ENCODE data around the gene APBB1.

The APBB1 gene

DNA sequence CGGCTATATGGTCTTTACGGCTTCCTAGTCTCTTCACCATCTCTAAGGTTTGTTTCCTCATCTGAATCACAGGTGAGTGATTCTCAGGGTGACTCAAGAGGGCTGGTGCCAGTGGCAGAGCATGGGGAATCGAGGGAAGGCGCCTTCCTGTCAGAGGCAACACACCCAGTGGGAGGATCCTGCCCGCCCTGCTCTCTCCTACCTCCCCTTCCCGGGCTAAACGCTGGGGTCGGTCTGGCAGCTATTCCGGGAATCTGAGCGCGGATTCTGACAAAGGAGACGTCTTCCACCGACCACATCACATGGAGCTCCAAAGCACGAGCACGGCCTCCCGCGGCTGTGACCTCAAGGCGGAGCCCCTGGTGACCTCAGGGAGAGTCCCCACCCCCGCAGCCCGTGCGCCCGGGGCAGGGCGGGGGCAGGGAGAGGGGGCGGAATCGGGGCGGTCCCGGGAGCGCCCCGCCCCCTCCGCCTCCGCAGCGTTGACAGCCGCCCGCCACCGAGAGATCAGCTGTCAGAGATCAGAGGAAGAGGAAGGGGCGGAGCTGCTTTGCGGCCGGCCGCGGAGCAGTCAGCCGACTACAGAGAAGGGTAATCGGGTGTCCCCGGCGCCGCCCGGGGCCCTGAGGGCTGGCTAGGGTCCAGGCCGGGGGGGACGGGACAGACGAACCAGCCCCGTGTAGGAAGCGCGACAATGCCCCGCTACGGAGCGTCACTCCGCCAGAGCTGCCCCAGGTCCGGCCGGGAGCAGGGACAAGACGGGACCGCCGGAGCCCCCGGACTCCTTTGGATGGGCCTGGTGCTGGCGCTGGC lies 28.8 kb downstream of the APBB1 start, which contains the start of gene SMPD1:
SMPD1 (plus strand) TSS at position 570 of the 813 bp plus-strand sequence; CDS start at position 695, 125 bp downstream.
- TF ChIP-seq, protein P1, sequence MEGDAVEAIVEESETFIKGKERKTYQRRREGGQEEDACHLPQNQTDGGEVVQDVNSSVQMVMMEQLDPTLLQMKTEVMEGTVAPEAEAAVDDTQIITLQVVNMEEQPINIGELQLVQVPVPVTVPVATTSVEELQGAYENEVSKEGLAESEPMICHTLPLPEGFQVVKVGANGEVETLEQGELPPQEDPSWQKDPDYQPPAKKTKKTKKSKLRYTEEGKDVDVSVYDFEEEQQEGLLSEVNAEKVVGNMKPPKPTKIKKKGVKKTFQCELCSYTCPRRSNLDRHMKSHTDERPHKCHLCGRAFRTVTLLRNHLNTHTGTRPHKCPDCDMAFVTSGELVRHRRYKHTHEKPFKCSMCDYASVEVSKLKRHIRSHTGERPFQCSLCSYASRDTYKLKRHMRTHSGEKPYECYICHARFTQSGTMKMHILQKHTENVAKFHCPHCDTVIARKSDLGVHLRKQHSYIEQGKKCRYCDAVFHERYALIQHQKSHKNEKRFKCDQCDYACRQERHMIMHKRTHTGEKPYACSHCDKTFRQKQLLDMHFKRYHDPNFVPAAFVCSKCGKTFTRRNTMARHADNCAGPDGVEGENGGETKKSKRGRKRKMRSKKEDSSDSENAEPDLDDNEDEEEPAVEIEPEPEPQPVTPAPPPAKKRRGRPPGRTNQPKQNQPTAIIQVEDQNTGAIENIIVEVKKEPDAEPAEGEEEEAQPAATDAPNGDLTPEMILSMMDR (IDR thresholded peaks at IDR 0.05; ENCODE audit: low read depth, low read length) = no peak
- in situ Hi-C loops (cut with HindIII; ENCODE audit: low sequenced_read_pairs) = no loop called here
- peak; percentile 89 for DNase-seq (ENCODE audit: low read depth, low spot score)
- peak within 1 kb of the TSS; percentile 76 for H3K4me3 ChIP-seq (ENCODE audit: low read depth, low read length)

DNA sequence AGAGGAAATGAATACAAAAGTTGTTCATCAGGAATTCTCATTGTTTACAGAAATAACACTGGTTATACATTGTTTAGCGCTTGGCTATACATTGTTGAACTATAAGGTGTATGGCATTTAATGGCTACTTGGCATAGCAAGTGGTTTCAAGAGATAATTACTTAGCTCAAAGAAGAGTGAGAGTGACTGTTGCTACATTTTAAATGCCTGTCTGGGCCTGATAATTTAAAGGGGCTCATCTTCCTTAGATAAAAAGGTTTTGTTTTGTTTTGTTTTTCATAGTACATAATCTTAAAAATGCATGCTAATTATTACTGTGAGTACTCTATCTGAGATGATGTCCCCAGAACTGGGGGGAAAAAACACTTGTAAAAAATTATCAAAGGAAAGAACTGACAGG lies 30.1 kb downstream of the APBB1 start:
- no peak overlapping the region for H3K4me3 ChIP-seq (ENCODE audit: low read depth, low read length)
- in situ Hi-C loops (cut with HindIII; ENCODE audit: low sequenced_read_pairs) = no loop called here
- TF ChIP-seq, protein P1 (IDR thresholded peaks at IDR 0.05; ENCODE audit: low read depth, low read length) = no peak
- DNase-seq (ENCODE audit: low read depth, low spot score) = no peak

DNA sequence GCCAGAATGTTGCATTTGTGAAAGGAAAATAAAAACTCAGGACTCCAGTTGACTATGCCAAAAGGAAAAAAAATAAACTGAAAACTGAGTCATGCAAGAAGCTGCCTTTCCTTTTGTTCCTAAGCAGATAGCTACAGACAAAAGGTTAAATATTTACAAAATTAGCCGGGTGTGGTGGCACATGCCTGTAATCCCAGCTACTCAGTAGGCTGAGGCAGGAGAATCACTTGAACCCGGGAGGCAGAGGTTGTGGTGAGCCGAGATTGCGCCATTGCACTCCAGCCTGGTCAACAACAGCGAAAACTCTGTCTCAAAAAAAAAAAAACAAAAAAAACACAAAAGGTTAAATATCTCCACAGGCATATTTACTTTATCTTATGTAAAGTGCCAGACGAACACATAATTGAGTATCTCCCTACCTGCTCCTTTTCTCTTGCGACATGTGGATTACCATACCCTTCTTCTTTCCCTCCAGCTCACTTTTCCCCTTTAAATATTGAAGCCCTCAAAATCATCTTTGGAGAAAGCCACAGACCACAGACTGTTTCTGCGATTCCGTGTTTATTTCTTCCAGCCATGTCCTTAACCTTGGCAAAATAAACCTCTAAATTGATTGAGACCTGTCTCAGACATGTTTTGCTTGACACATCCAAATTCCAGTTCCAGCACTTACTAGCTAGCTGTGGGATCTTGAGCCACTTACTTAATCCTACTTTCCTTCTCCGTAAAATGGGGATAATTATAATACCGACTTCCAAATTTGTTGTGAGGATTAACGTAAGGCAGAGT lies 30.9 kb downstream of the APBB1 start:
- in situ Hi-C loops (cut with HindIII; ENCODE audit: low sequenced_read_pairs) = no loop called here
- H3K4me3 ChIP-seq (ENCODE audit: low read depth, low read length) = no peak overlapping the region
- DNase-seq (ENCODE audit: low read depth, low spot score) = peak; percentile 49
- TF ChIP-seq, protein P1 (IDR thresholded peaks at IDR 0.05; ENCODE audit: low read depth, low read length) = no peak

DNA sequence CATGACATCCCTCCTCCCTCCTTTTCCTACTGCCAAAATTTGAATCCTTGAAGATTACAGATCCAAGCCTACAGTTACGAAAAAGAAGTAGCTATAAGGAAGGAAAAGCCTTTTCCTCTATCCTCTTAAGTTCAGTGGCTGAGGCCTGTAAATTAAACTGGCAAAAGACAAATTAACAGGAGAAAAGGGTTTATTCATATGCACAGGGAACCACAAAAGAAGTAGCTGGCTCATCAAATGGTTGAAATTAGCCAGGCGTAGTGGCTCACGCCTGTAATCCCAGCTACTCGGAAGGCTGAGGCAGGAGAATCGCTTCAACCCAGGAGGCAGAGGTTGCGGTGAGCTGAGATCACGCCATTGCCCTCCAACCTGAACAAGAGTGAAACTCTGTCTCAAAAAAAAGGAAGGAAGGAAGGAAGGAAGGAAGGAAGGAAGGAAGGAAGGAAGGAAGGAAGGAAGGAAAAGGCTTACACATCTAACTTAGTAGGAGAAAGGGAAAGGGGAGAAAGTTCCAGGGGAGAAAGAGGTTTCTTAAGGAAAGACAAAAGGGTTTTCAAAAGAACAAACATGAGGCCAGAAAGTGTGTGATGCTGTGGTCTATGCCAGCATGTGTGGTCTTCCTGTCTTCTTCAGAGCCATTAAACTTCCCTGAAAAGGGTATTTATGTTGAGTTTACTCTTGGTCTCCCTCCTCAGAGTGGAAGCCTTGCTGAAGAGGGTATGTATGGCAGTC lies 33.7 kb downstream of the APBB1 start:
- TF ChIP-seq, protein P1 (IDR thresholded peaks at IDR 0.05; ENCODE audit: low read depth, low read length) = no peak
- DNase-seq (ENCODE audit: low read depth, low spot score) = no peak
- in situ Hi-C loops (cut with HindIII; ENCODE audit: low sequenced_read_pairs) = no loop called here
- H3K4me3 ChIP-seq (ENCODE audit: low read depth, low read length) = no peak overlapping the region

DNA sequence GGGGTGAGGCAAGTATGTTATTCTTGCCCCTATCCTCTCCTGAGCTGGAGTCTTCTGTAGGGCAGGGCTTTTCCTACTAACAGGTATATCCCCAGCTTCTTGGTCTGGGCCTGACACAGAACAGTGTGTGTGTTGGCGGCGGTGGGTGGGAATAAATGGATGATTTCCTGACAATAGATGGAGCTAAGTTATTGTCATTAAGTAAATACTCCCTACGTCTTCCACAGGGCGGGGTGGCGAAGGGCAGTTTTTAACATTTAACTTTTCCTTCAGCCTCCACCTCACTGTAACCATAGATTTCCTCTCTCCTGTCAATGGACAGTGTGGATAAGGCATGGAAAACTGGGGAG lies 40.3 kb downstream of the APBB1 start:
- in situ Hi-C loops (cut with HindIII; ENCODE audit: low sequenced_read_pairs) = no loop called here
- DNase-seq (ENCODE audit: low read depth, low spot score) = no peak
- TF ChIP-seq, protein P1 (IDR thresholded peaks at IDR 0.05; ENCODE audit: low read depth, low read length) = no peak
- no peak overlapping the region for H3K4me3 ChIP-seq (ENCODE audit: low read depth, low read length)

DNA sequence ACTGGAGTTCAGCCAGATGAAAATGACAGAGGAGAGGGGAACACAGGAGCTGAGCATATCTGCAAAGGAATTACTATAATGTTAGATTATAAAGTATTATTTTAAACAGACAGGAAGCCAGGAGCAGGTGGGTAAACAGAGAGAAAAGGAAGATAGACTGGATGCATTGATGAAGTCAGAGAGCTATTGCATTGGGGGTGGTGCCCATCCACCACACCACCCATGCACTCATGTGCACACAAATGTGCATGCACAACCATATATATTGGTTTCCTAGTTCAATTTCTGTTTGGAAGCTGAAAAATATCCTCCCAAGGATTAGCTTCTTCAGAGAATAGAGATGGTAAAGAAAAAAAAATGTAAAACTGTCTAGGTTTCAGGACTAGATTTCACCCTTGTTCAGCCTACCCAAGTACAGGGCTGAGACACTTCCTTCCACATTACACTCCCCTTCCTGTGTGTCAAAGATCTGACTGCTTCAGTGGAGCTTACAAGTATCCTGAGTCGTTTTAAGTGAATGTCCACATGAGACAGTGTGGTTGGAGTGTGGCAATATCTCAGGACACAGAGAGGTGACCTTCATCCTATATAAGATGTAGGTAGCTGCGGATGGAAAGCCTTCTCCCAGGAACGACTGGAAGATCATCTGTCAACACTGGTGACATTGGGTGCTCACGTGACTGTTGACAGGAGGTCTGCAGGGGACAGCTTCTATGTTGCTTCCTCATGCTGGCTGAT lies 40.8 kb downstream of the APBB1 start:
- DNase-seq (ENCODE audit: low read depth, low spot score) = no peak
- TF ChIP-seq, protein P1 (IDR thresholded peaks at IDR 0.05; ENCODE audit: low read depth, low read length) = no peak
- in situ Hi-C loops (cut with HindIII; ENCODE audit: low sequenced_read_pairs) = no loop called here
- H3K4me3 ChIP-seq (ENCODE audit: low read depth, low read length) = no peak overlapping the region

Data from astrocyte of the spinal cord (primary cell).